Measurements from ENCODE around the gene DACH2.

GRCh38 chrX:86407371-86407770, 259.1 kb downstream of the DACH2 start:
- TF ChIP-seq CTCF (IDR thresholded peaks at IDR 0.05) (no peak), POLR2A (IDR thresholded peaks at IDR 0.05) (no peak)
